Hindlimb muscle (tissue), 1 donor: ENCODE data around the gene HES1. TPM values are rescaled to one million over a fixed set of nuclear protein-coding genes. Genes with fewer than 3 reads are reported as not detected.

Source experiments
- DNase-seq: peaks from one replicate; pipeline ENCODE4 v3.0.0-alpha.2; 2013
- polyA plus RNA-seq: library from polyadenylated mRNA; unstranded; fragments of 120-200 nt; gene quantifications from one replicate; pipeline ENCODE4 v1.2.1, GENCODE V29; 2013; ENCODE audit not compliant: insufficient read length

Gene HES1
- polyA plus RNA-seq, 1 donor, result 24.5 TPM

DNA sequence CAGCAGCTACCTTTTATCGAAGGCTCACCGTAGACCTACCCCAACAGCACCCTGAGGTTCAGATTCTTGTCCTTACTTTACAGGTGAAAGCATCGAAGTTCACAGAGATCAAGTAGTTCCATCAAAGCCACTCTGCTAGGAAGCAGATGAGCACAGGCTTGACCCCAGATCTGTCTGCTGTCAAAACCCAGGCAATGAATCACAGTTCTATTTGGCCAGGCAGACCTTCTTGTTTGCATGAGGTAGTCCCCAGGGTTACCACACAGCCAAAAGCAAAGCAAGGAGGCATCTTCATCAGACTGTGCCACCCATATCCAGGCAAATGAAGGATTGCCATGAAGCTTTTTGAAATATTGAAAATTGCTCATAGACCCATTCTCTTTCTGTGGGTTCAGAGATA lies 33.0 kb downstream of the HES1 start:
- DNase-seq, result no peak

DNA sequence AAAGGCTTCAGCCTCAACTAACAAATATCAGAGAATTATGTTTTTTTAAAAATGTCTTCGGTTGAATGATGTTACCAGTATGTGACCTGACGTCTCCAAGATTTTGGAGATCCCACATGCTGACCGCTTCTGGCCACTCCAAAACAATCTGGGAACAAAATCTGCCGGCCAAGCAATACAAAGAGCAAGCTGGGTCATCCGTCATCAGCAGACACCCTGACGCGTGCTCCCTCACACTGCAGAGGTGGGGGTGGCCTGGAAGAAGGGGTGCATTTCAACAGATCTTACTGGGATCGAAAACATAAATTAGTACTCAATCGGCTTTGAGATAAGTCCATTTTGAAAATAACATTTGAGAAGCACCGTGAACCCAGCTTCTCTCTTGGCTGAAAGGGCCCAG lies 33.6 kb downstream of the HES1 start:
- DNase-seq, result no peak

DNA sequence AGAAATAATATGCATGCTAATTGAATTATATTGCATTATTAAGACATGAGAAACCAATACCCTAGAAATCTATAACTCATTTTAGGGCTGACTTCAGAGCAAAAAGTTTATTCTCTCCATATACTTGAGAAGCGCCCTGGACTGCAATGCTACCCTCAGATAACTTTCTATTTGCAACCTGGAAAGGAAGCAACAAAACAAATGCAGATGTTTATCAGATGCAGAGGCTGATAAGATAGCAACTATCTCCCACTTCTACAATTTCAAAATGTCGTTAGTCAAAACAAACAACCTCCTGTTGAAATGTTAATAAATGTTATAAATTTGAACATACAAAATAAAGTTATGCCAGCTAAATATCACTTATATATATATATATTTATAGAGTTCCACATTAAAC lies 34.8 kb downstream of the HES1 start:
- DNase-seq, result no peak

DNA sequence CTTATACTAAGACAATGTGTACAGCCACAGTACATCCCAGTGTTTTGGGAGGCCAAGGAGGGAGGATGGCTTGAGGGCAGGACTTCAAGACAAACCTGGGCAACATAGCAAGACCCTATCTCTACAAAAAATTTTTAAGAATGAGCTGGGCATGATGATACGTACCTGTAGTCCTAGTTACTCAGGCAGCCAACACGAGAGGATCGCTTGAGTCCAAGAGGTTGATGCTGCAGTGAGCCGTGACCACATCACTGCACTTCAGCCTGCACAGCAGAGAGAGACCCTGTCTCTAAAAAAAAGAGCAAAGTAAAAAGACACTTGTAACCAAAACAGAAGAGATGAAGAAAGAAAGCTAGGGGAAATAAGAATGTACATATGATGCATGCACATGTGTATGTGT lies 38.5 kb downstream of the HES1 start:
- no peak for DNase-seq

DNA sequence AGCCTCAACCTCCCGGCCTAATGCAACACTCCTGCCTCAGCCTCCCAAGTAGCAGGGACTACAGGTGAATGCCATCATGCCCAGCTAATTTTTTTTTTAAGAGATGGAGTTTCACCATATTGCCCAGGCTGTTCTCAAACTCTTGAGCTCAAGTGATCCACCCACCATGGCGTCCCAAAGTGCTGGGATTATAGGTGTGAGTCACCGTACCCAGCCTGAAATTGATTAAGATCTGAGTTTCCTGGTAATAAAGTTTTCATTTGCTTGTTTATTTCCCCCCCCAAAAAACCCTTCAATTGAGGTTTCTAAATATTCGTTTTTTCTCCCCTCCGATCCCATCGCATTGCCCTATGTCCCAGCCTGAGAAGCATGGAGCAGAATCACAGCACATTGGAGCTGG lies 39.0 kb downstream of the HES1 start:
- DNase-seq, result no peak

DNA sequence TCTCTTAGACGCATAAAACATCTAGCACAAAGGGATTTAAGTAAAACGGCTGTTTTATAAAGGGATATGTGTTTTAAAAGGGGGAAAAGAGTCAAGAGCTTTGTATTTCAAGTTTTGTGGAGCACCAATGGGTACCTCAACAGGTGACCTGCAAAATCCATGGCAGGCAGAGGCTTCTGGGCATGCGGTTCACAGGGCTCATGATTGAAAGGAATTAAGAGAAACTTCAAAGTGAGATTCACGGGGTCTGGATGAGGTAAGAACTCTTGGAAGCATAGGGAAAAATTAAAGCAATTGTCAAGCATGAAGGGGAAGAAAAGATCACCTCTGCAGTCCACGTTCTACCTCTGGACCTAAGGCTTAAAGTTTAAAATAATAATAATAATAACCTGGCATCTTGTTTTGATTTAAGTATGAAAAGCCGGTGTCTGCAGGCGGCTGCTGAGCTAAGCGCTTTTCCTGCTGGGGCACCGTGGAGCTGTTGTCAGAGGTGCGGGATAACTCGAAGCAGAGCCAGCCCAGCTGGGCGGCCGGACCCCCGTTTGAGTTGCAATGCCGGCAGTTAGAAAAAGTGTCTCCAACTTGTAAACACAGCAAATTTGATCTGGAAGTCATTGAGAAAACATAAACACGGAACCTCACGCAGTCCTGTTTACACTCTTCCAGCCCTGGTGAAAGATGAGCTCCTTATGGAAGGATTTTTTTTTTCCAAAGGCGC lies 40.5 kb downstream of the HES1 start:
- peak; percentile 34 for DNase-seq

DNA sequence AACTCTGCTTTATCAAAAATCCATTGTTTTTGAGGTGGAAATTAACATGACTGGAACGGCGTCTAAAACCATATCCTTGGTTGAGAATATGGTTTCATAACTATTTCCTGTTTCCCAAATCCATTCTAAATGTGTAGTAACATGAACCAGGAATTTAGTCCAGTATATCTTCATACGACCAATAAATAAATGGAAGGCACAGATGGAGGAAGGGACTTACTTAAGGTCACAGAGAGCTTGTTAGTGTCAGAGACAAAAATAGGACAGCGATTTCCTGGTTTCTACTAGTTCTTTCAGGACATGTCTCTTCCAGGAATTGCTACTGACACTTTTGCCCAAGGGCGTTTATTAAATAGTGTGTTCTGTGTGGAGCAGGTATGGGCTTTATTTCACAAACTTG lies 41.2 kb downstream of the HES1 start:
- DNase-seq, result no peak

DNA sequence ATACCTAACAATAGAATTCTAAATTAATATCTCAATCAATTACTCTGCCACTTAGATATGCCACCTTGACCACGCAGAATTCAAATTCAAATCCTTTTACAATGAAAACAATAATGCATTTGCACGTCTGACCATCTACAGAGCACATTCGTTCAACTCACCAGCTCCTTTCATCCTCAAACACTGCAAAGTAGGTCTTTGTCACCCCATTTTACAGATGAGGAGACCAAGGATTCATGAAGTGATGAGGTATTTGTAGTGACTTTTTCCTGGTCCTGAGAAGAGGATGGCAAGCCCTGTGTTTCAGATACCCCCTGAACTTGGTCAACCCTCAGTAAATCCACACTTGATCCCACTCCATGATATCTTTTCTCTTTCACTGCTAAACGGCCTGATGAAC lies 42.2 kb downstream of the HES1 start:
- no peak for DNase-seq

DNA sequence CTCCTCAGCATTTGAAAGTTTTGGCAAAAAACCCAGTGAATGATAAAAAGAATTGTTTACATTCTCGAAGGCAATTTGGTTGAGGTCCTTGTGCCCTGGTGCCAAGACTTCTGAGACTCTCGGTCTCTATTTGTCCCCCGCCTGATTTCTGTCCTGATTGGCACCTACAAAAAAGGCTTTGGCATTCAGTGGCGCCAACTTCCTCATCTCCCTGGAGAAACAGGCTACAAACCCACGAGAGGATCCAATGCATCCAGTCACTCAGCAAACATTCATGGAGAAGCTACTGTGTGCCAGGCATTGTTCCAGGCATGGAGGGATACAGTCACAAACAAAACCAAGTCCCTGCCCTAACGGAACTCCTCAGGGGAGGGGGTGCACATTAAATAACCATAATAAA lies 42.7 kb downstream of the HES1 start:
- no peak for DNase-seq

DNA sequence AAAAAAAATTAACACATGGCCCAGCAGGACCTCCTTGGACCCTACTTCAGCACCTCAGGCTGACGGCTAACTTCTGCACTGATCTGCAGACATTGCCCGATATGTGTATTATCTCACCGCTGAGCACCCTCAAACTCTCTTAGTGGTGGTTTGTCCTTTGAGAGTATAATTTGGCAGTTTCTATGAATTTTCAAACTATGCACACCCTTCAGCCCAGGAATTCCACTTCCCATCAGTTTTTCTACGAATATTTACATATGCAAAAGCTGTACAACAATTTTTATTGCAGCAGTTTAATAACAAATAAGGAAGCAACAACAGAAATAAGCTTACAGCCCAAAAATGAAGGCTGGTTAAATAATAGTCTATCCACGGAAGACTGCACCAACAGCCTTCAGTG lies 44.6 kb downstream of the HES1 start:
- no peak for DNase-seq

DNA sequence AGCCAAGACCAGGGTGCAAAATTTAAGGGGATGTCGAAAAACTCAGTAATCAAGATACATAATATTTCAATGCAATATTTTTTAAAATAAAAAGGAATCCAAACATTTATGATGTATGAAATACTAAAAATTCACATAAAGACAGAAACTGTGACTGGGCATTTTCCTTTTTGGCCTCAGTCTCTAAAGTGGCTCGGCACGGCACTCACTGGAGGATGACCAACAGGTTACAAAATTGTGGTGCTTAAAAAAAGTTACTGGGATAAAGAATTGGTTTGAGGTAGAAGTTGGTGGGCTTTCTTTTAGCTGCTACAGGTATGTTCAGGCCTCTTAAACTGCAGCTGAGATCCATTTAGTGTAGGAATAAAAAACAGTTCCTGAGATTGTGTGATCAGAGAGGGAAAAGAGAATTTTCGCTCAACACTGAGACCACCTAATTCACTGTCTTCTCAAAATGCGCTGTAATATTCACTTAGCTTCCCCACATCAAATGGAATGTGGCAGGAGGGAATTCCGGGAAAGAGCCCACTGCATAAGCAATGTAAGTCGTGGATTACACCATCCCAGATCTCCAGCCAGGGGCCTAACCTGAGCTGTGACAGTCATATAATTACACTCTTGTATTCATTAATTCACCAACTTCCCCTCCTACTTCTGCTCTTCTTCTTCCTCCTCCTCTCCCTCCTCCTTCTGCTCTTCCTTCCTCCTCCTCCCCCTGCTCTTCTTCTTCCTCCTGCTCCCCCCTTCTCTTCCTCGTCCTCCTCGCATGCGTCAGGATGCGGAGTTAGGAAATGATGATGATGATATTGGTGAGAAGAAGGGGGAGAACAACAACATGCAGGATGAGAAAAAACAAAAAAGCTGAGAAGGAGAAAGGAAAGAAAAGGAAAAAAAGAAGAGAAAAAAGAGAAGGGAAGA lies 45.9 kb downstream of the HES1 start:
- no peak for DNase-seq

DNA sequence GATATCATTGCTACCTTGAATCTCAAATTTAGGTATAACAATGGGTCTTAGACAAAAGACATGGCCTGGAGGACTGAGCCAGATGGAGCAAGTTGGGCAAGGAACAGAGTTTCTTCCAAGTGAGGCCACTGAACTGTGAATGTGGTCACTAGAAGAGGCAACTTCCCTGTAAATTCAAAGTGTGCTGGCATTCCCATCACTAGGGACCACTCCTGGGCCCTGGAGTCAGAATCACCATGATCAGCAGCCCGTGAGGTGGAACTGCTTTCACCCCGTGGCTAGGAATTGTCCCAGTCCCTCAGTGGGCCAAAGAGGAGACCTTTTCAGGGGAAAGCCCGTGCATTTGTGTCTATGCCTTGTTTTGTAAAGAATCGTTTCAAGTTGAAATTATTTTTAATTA lies 47.3 kb downstream of the HES1 start:
- DNase-seq, result no peak

DNA sequence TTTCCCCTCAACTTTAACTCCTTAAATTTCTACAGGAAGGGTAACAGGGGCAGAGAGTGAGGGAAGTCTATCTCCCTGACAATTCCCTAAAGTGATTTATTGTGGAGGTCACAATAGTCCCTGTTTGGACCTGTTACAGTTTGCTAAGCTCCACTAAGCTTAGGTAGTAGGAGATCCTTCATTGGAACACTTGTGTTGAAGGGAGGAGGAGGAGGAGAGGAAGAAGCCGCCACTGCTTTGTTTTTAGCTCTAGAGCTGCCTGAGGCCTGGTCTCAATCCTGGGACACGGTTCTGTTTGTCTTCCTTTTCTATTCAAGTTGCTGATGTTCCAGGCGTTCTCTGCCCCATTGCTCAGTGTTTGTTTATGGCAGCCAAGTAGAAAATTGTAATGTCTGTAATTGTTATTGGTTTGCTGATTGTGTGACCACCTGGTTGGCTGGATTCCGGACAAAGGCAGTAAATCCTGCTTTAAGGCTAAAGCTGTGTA lies 48.4 kb downstream of the HES1 start:
- DNase-seq, result no peak

DNA sequence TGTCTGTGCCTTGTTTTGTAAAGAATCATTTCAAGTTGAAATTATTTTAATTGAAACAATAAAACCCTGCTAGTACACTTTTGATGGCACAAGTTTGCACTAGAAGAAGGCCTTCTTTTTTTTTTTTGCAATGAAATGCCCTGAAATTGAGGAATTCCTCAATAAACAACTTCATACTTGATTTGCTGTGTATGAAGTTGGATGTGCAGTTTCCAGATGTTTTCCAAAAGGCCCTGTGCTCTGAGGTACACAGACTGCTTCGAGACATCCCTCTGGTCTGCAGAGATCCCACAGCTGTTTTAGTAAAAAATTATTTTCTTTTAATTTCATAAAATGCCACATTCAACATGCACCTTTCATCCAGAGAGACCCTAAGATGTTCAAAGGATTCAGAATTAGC lies 48.9 kb downstream of the HES1 start:
- no peak for DNase-seq

DNA sequence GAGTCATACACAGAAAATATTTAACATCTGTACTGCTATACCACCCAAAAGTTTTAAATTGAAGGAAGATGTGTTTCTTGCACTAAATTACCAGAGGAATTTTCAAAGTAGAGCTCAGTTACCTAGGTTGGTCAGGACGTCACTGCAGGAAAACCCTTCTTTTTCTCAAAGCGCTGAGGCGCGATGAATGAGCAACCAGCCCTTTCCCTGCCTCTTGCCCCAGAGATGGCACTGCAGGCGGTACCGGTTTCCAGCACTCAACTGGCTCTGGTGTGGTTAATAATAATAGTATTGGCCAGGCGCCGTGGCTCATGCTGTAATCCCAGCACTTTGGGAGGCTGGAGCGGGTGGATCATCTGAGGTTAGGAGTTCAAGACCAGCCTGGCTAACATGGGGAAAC lies 49.3 kb downstream of the HES1 start:
- no peak for DNase-seq

DNA sequence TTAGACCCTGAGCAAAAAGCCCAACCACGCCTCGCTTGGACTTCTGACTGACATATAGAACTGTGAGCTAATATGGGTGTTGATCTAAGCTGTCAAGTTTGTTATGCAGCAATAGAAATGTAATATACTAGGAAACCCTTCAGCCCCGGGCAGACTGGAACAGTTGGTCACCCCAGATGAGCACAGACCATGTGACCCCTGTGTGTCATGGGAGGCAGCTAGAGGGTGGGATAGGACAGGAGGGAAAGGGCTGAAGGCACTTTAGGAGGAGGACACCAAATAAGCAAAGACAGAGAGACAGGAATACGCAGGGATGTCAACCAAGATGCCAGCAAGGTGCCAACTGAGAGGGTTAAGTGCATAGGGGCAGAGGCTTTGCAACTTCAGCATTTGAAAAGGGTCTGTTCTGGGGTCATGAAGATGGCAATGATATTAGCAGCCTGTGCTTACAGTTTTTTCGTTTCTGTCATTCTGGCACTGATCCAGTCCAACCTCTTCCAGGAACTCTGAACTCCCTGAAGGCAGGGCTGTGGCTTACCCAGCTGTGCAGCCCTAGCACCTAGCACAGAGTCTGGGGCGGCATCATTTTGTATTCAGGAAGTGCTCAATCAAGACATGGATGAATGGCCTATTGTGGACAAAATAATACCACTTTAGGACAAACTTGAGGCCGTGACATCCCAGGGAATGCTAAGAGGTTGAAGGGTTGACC lies 51.4 kb downstream of the HES1 start:
- no peak for DNase-seq

Other genes starting within 250 kb of the HES1 start
- gene CPN2, start 215.2 kb downstream of the HES1 start, polyA plus RNA-seq, result 0.09 TPM
- 0.10 TPM for gene LRRC15, start 233.6 kb downstream of the HES1 start, polyA plus RNA-seq